Loucy (cell line): ENCODE measurements around the gene EMP1.

Experiments used
- EZH2phosphoT487 ChIP-seq: fragments of 200-600 bp; IDR thresholded peaks from 2 replicates; pipeline ENCODE4 v1.6.1; 2018; ENCODE audit warnings: antibody characterized with exemption, mild to moderate bottlenecking, moderate library complexity, borderline replicate concordance
- TF ChIP-seq, protein P1 (sequence below): fragments of 200-600 bp; sonication (generic); conservative IDR thresholded peaks from 2 replicates; pipeline ENCODE4 v1.5.1; 2014; ENCODE audit warnings: mild to moderate bottlenecking, antibody characterized with exemption, low read length

DNA sequence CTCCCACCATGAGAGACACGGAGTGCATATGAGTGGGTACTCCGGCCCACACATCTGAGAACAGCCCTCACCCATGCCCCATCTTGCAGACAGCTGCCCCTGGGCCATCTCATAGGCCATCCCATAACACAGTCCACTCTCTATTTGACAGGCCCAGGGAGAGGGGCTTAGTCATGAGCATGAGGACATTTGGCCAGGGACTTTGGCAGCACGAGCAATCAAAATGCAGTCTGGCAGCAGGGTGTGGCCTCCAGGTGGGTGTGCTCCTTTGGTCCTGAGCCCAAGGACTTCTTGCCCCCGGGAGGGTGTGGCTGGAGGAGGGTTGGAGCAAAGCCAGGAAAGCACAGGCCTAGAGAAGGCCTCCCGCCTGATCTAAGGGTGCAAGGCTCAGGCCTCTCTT lies 25.6 kb downstream of the EMP1 start:
- TF ChIP-seq, protein P1, sequence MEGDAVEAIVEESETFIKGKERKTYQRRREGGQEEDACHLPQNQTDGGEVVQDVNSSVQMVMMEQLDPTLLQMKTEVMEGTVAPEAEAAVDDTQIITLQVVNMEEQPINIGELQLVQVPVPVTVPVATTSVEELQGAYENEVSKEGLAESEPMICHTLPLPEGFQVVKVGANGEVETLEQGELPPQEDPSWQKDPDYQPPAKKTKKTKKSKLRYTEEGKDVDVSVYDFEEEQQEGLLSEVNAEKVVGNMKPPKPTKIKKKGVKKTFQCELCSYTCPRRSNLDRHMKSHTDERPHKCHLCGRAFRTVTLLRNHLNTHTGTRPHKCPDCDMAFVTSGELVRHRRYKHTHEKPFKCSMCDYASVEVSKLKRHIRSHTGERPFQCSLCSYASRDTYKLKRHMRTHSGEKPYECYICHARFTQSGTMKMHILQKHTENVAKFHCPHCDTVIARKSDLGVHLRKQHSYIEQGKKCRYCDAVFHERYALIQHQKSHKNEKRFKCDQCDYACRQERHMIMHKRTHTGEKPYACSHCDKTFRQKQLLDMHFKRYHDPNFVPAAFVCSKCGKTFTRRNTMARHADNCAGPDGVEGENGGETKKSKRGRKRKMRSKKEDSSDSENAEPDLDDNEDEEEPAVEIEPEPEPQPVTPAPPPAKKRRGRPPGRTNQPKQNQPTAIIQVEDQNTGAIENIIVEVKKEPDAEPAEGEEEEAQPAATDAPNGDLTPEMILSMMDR, result no peak
- TF ChIP-seq EZH2phosphoT487, result no peak
